WTC11 (cell line): ENCODE data around the gene MEIS2. TPM values are rescaled to one million over a fixed set of nuclear protein-coding genes. Genes with fewer than 3 reads are reported as not detected.

Experiments
- ATAC-seq: fragments of 200-7000 bp; cut with Tn5 transposase; 2 replicates; pipeline ENCODE4 v1.10.0; 2021; ENCODE audit warnings: mild to moderate bottlenecking, moderate library complexity
- CTCF ChIA-PET: fragments of 300-600 bp; sonication (Branson Sonifier 250); formaldehyde crosslinking; loops from one replicate; lab custom pipeline; 2021; ENCODE audit warnings: antibody characterized with exemption; lab: Charles Lee
- POLR2A ChIA-PET: fragments of 350-600 bp; sonication (Branson Sonifier 250); formaldehyde crosslinking; loops from one replicate; lab custom pipeline; 2021; ENCODE audit warnings: antibody characterized with exemption; lab: Charles Lee
- DNase-seq: peaks from one replicate; pipeline ENCODE4 v3.0.0; 2021; ENCODE audit warnings: low spot score
- H3K27ac Mint-ChIP-seq: 2 replicates; pipeline ENCODE4 v1.8.0; 2021; ENCODE audit warnings: mixed read lengths
- H3K27me3 Mint-ChIP-seq: 2 replicates; pipeline ENCODE4 v1.8.0; 2021; ENCODE audit warnings: low read depth, mild to moderate bottlenecking, moderate library complexity, mixed read lengths
- H3K36me3 Mint-ChIP-seq: 2 replicates; pipeline ENCODE4 v1.8.0; 2021; ENCODE audit warnings: mixed read lengths
- H3K4me1 Mint-ChIP-seq: 2 replicates; pipeline ENCODE4 v1.8.0; 2022; ENCODE audit warnings: mixed read lengths
- H3K4me3 Mint-ChIP-seq: 2 replicates; pipeline ENCODE4 v1.8.0; 2021; ENCODE audit warnings: mild to moderate bottlenecking, moderate library complexity, mixed read lengths
- H3K9me3 Mint-ChIP-seq: 2 replicates; pipeline ENCODE4 v1.8.0; 2021; ENCODE audit warnings: mixed read lengths
- AFF4 ChIP-seq: sonication (generic); formaldehyde crosslinking; IDR thresholded peaks from 2 replicates; pipeline ENCODE4 v1.8.1; 2023; ENCODE audit warnings: mild to moderate bottlenecking, missing genetic modification reagents, borderline replicate concordance
- CDX4 ChIP-seq: fragments of 250-450 bp; sonication (Bioruptor Pico); IDR thresholded peaks from 2 replicates; pipeline ENCODE4 v1.9.0; 2021; ENCODE audit warnings: moderate library complexity, mild to moderate bottlenecking, inconsistent platforms, borderline replicate concordance
- CTCF ChIP-seq: fragments of 200-600 bp; IDR thresholded peaks from 2 replicates; pipeline ENCODE4 v1.8.0; 2022; ENCODE audit warnings: antibody characterized with exemption
- FOXP1 ChIP-seq: sonication (generic); formaldehyde crosslinking; IDR thresholded peaks from 2 replicates; pipeline ENCODE4 v1.8.0; 2022; ENCODE audit warnings: missing genetic modification reagents, mild to moderate bottlenecking, moderate library complexity, borderline replicate concordance
- GABPB1 ChIP-seq: sonication (generic); formaldehyde crosslinking; IDR thresholded peaks from 2 replicates; pipeline ENCODE4 v1.8.1; 2023; ENCODE audit warnings: mild to moderate bottlenecking, missing genetic modification reagents
- GTF2I ChIP-seq: fragments of 250-450 bp; sonication (Bioruptor Pico); conservative IDR thresholded peaks from 2 replicates; pipeline ENCODE4 v1.4.0; 2021; ENCODE audit warnings: mild to moderate bottlenecking
- JAZF1 ChIP-seq: fragments of 250-450 bp; sonication (Bioruptor Pico); IDR thresholded peaks from 2 replicates; pipeline ENCODE4 v1.9.0; 2021; ENCODE audit warnings: moderate library complexity, mild to moderate bottlenecking, inconsistent platforms
- PREB ChIP-seq: sonication (generic); formaldehyde crosslinking; IDR thresholded peaks from 2 replicates; pipeline ENCODE4 v1.8.1; 2022; ENCODE audit warnings: mild to moderate bottlenecking, missing genetic modification reagents, moderate library complexity, borderline replicate concordance
- RELA ChIP-seq: sonication (generic); formaldehyde crosslinking; IDR thresholded peaks from 2 replicates; pipeline ENCODE4 v1.8.1; 2022; ENCODE audit warnings: missing genetic modification reagents, mild to moderate bottlenecking, borderline replicate concordance
- SMAD3 ChIP-seq: sonication (generic); formaldehyde crosslinking; IDR thresholded peaks from 2 replicates; pipeline ENCODE4 v1.8.0; 2022; ENCODE audit warnings: missing genetic modification reagents, mild to moderate bottlenecking, borderline replicate concordance
- TEAD4 ChIP-seq: sonication (generic); formaldehyde crosslinking; IDR thresholded peaks from 2 replicates; pipeline ENCODE4 v1.8.0; 2022; ENCODE audit warnings: mild to moderate bottlenecking, missing genetic modification reagents
- USF1 ChIP-seq: sonication (generic); formaldehyde crosslinking; IDR thresholded peaks from 2 replicates; pipeline ENCODE4 v1.8.0; 2022; ENCODE audit warnings: mild to moderate bottlenecking, missing genetic modification reagents
- ZBTB21 ChIP-seq: sonication (generic); formaldehyde crosslinking; IDR thresholded peaks from 2 replicates; pipeline ENCODE4 v1.8.1; 2023; ENCODE audit warnings: mild to moderate bottlenecking, missing genetic modification reagents, borderline replicate concordance
- ZNF121 ChIP-seq: sonication (generic); formaldehyde crosslinking; IDR thresholded peaks from 2 replicates; pipeline ENCODE4 v1.8.0; 2023; ENCODE audit warnings: missing genetic modification reagents
- ZNF317 ChIP-seq: sonication (generic); formaldehyde crosslinking; IDR thresholded peaks from 2 replicates; pipeline ENCODE4 v1.8.1; 2023; ENCODE audit warnings: low read depth, mild to moderate bottlenecking, moderate library complexity, missing genetic modification reagents, borderline replicate concordance
- ZNF396 ChIP-seq: fragments of 250-450 bp; sonication (Bioruptor Pico); IDR thresholded peaks from 2 replicates; pipeline ENCODE4 v1.8.0; 2021; ENCODE audit warnings: mild to moderate bottlenecking, moderate library complexity, borderline replicate concordance
- ZNF416 ChIP-seq: fragments of 250-450 bp; sonication (Bioruptor Pico); IDR thresholded peaks from 2 replicates; pipeline ENCODE4 v1.9.0; 2021; ENCODE audit warnings: mild to moderate bottlenecking, inconsistent platforms
- ZNF512 ChIP-seq: sonication (generic); formaldehyde crosslinking; IDR thresholded peaks from 2 replicates; pipeline ENCODE4 v1.8.1; 2022; ENCODE audit warnings: missing genetic modification reagents, borderline replicate concordance
- total RNA-seq: library from RNA; stranded (reverse); gene quantifications from 3 replicates; pipeline ENCODE4 v1.2.3, GENCODE V29; 2021

MEIS2 gene
- total RNA-seq, 1 experiment from 2014 or later = 0.57 TPM

- Mint-ChIP-seq H3K36me3 (no peaks in the 10 kb centered on the region), H3K4me1 (peaks cover 12% of the 10 kb centered on the region), H3K27me3 (no peaks in the 10 kb centered on the region), H3K4me3 (no peak overlapping the region), H3K9me3 (no peaks in the 10 kb centered on the region), H3K27ac (no peak overlapping the region)
- ATAC-seq (no peak), DNase-seq (no peak)
- ChIA-PET CTCF (no interaction called here), POLR2A (no interaction called here)
- TF ChIP-seq RELA (CRISPR knock-in tag) = no peak
- TF ChIP-seq ZNF317 (CRISPR knock-in tag) = no peak
- TF ChIP-seq JAZF1 (CRISPR knock-in tag) = no peak
- TF ChIP-seq FOXP1 (CRISPR knock-in tag) = no peak
- no peak for TF ChIP-seq ZNF416 (CRISPR knock-in tag)
- no peak for TF ChIP-seq ZBTB21 (CRISPR knock-in tag)
- TF ChIP-seq CDX4 = no peak
- no peak for TF ChIP-seq PREB (CRISPR knock-in tag)
- no peak for TF ChIP-seq GTF2I (CRISPR knock-in tag)
- no peak for TF ChIP-seq ZNF512 (CRISPR knock-in tag)
- TF ChIP-seq GABPB1 (CRISPR knock-in tag) = no peak
- TF ChIP-seq SMAD3 (CRISPR knock-in tag) = no peak
- no peak for TF ChIP-seq USF1 (CRISPR knock-in tag)
Measured at GRCh38 chr15:37142371-37142770, 42.0 kb upstream of the MEIS2 start.

- POLR2A ChIA-PET = no interaction called here
- CTCF ChIA-PET = interaction anchor here (1.7 kb wide), 1 partner anchor 15 kb away, joined by 4 read pairs; no protein-coding TSS in a partner anchor
- no peaks in the 10 kb centered on the region for H3K36me3 Mint-ChIP-seq
- ATAC-seq (no peak), DNase-seq (no peak)
- H3K9me3 Mint-ChIP-seq = no peaks in the 10 kb centered on the region
- H3K4me3 Mint-ChIP-seq = no peak overlapping the region
- TF ChIP-seq TEAD4 = no peak
- TF ChIP-seq ZNF121 (CRISPR knock-in tag) = no peak
- TF ChIP-seq ZNF396 = no peak
- no peak for TF ChIP-seq PREB (CRISPR knock-in tag)
- no peak for TF ChIP-seq CTCF
- TF ChIP-seq AFF4 (CRISPR knock-in tag) = no peak
- no peak for TF ChIP-seq SMAD3 (CRISPR knock-in tag)
- peaks cover 8% of the 10 kb centered on the region for H3K4me1 Mint-ChIP-seq
- no peak overlapping the region for H3K27ac Mint-ChIP-seq
- H3K27me3 Mint-ChIP-seq = no peaks in the 10 kb centered on the region
Measured at GRCh38 chr15:37140531-37141058, 40.2 kb upstream of the MEIS2 start.
